IPS-15b (cell line): ENCODE measurements around the gene HNRNPA3.
"Not testable (repeated sequence)": the region's sequence is repeated elsewhere in the genome, so short reads cannot be mapped to it uniquely, and the experiment has no call there.

ENCODE experiments used
- H3K27me3 ChIP-seq: one replicate; pipeline ENCODE4 v1.6.1; 2013; ENCODE audit warnings: low read length; ENCODE audit not compliant: control insufficient read depth, insufficient read depth
- H3K36me3 ChIP-seq: one replicate; pipeline ENCODE4 v1.6.1; 2013; ENCODE audit warnings: low read length; ENCODE audit not compliant: control insufficient read depth, insufficient read depth
- H3K4me1 ChIP-seq: one replicate; pipeline ENCODE4 v1.6.1; 2013; ENCODE audit warnings: mild to moderate bottlenecking, low read length; ENCODE audit not compliant: control insufficient read depth, insufficient read depth
- H3K4me3 ChIP-seq: one replicate; pipeline ENCODE4 v1.5.1; 2013; ENCODE audit warnings: low read depth, low read length
- H3K9ac ChIP-seq: one replicate; pipeline ENCODE4 v1.6.1; 2013; ENCODE audit warnings: low read depth, mild to moderate bottlenecking, low read length
- H3K9me3 ChIP-seq: one replicate; pipeline ENCODE4 v1.6.1; 2013; ENCODE audit warnings: mild to moderate bottlenecking, low read length; ENCODE audit not compliant: control insufficient read depth, insufficient read depth

The HNRNPA3 gene

GRCh38 chr2:177221534-177221933 lies 8.9 kb downstream of the HNRNPA3 start:
- Histone ChIP-seq H3K4me3 (no peak overlapping the region), H3K9ac (no peak overlapping the region), H3K27me3 (no peaks in the 10 kb centered on the region), H3K9me3 (no peaks in the 10 kb centered on the region), H3K4me1 (peaks cover 14% of the 10 kb centered on the region), H3K36me3 (peaks cover 31% of the 10 kb centered on the region)

- H3K9ac ChIP-seq, result no peak overlapping the region
- H3K4me1 ChIP-seq, result peaks cover 14% of the 10 kb centered on the region
- H3K4me3 ChIP-seq, result no peak overlapping the region
- peaks cover 26% of the 10 kb centered on the region for H3K36me3 ChIP-seq
- H3K9me3 ChIP-seq, result no peaks in the 10 kb centered on the region
- H3K27me3 ChIP-seq, result no peaks in the 10 kb centered on the region
Observed at GRCh38 chr2:177221970-177222369, 9.4 kb downstream of the HNRNPA3 start.

GRCh38 chr2:177223436-177223835 lies 10.8 kb downstream of the HNRNPA3 start:
- not testable (repeated sequence) for H3K27me3 ChIP-seq, H3K9me3 ChIP-seq, H3K4me3 ChIP-seq, H3K9ac ChIP-seq
- H3K4me1 ChIP-seq, result peaks cover 10% of the 10 kb centered on the region
- peaks cover 15% of the 10 kb centered on the region for H3K36me3 ChIP-seq

- Histone ChIP-seq H3K9me3 (no peaks in the 10 kb centered on the region), H3K9ac (no peak overlapping the region), H3K4me1 (peaks cover 2% of the 10 kb centered on the region), H3K27me3 (no peaks in the 10 kb centered on the region), H3K36me3 (peaks cover 5% of the 10 kb centered on the region), H3K4me3 (no peak overlapping the region)
Observed at GRCh38 chr2:177225965-177226360, 13.4 kb downstream of the HNRNPA3 start.

GRCh38 chr2:177229442-177230242 lies 17.0 kb downstream of the HNRNPA3 start:
- Histone ChIP-seq H3K9me3 (no peaks in the 10 kb centered on the region), H3K4me3 (no peak overlapping the region), H3K9ac (no peak overlapping the region), H3K27me3 (no peaks in the 10 kb centered on the region), H3K4me1 (peaks cover 2% of the 10 kb centered on the region), H3K36me3 (peaks cover 8% of the 10 kb centered on the region)

GRCh38 chr2:177231270-177231669 lies 18.7 kb downstream of the HNRNPA3 start:
- peaks cover 8% of the 10 kb centered on the region for H3K36me3 ChIP-seq
- no peaks in the 10 kb centered on the region for H3K27me3 ChIP-seq
- no peaks in the 10 kb centered on the region for H3K9me3 ChIP-seq
- H3K4me1 ChIP-seq, result peaks cover under 1% of the 10 kb centered on the region
- no peak overlapping the region for H3K4me3 ChIP-seq
- H3K9ac ChIP-seq, result no peak overlapping the region

- H3K36me3 ChIP-seq, result peaks cover 8% of the 10 kb centered on the region
- H3K9ac ChIP-seq, result no peak overlapping the region
- H3K4me3 ChIP-seq, result no peak overlapping the region
- no peaks in the 10 kb centered on the region for H3K4me1 ChIP-seq
- H3K9me3 ChIP-seq, result no peaks in the 10 kb centered on the region
- no peaks in the 10 kb centered on the region for H3K27me3 ChIP-seq
Observed at GRCh38 chr2:177232098-177232704, 19.6 kb downstream of the HNRNPA3 start.

GRCh38 chr2:177234267-177234666 lies 21.7 kb downstream of the HNRNPA3 start:
- Histone ChIP-seq H3K36me3 (peaks cover 8% of the 10 kb centered on the region), H3K4me1 (no peaks in the 10 kb centered on the region), H3K9me3 (no peaks in the 10 kb centered on the region), H3K4me3 (no peak overlapping the region), H3K27me3 (no peaks in the 10 kb centered on the region), H3K9ac (no peak overlapping the region)

- peaks cover 8% of the 10 kb centered on the region for H3K36me3 ChIP-seq
Observed at GRCh38 chr2:177235855-177236437, 23.4 kb downstream of the HNRNPA3 start.

GRCh38 chr2:177237932-177238331 lies 25.3 kb downstream of the HNRNPA3 start:
- H3K9ac ChIP-seq, result no peak overlapping the region
- H3K4me1 ChIP-seq, result peaks cover 12% of the 10 kb centered on the region
- H3K27me3 ChIP-seq, result no peaks in the 10 kb centered on the region
- H3K4me3 ChIP-seq, result no peak overlapping the region
- no peaks in the 10 kb centered on the region for H3K9me3 ChIP-seq
- H3K36me3 ChIP-seq, result peaks cover 3% of the 10 kb centered on the region

More at GRCh38 chr2:177235855-177236437, 23.4 kb downstream of the HNRNPA3 start:
- Histone ChIP-seq H3K9ac (no peak overlapping the region), H3K4me1 (no peaks in the 10 kb centered on the region), H3K27me3 (no peaks in the 10 kb centered on the region), H3K4me3 (no peak overlapping the region), H3K9me3 (no peaks in the 10 kb centered on the region)

- no peaks in the 10 kb centered on the region for H3K9me3 ChIP-seq
- H3K36me3 ChIP-seq, result no peaks in the 10 kb centered on the region
- no peak overlapping the region for H3K9ac ChIP-seq
- H3K27me3 ChIP-seq, result no peaks in the 10 kb centered on the region
- peaks cover 13% of the 10 kb centered on the region for H3K4me1 ChIP-seq
- H3K4me3 ChIP-seq, result no peak overlapping the region
Observed at GRCh38 chr2:177239053-177239452, 26.5 kb downstream of the HNRNPA3 start.
